AG10803 (cell line): ENCODE data around the gene GNAI2.

ENCODE experiments used
- DNase-seq: peaks from one replicate; pipeline ENCODE4 v3.0.0; 2010; ENCODE audit warnings: low read depth
- H3K4me3 ChIP-seq: 2 replicates; pipeline ENCODE4 v1.5.1; 2011; ENCODE audit warnings: mild to moderate bottlenecking, low read length, control low read depth
- CTCF ChIP-seq: conservative IDR thresholded peaks from 2 replicates; pipeline ENCODE4 v1.5.1; 2011; ENCODE audit warnings: mild to moderate bottlenecking, low read length, control low read depth, inconsistent platforms

The GNAI2 gene

DNA sequence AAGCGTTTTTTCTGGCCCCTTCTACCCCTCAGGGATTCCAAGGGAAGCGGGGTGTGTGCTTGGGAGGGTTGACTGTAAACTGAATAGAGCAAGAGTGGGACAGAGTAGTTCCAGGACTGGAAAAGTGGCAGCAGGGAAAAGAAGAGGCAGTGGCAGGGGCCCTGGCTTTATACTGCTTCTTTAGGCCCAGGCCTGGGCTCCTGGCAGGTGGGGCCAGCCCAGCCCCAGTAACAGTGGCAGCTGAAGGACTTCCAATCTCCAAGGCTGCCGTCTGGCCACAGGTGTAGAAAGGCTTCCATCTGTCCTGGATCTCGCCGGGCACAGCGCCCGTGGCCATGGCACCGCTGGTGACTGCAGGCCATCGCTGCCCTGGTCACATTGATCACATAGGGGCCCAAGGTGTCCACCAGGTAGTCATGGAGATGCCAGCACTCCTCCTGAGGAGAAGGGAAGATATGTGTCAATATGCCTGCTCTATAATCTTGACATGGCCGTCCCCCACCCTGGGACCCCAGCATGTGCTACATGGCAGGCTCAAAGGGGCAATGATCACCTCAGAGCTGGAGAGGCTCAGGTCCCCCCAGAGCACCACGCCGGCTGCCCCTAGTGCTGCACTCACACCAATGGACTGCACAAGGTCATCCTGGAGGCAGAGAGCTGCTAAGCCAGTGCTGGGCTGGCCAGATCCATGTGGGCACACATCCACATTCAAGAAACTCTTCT is 57.2 kb downstream of the GNAI2 start:
- no peak for DNase-seq
- no peak for TF ChIP-seq CTCF
- H3K4me3 ChIP-seq = no peak overlapping the region

GRCh38 chr3:50294089-50294488 is 58.1 kb downstream of the GNAI2 start:
- H3K4me3 ChIP-seq = no peak overlapping the region

GRCh38 chr3:50294492-50295403 is 58.7 kb downstream of the GNAI2 start:
- DNase-seq = no peak
- no peak for TF ChIP-seq CTCF
- H3K4me3 ChIP-seq = no peak overlapping the region

More at GRCh38 chr3:50294089-50294488, 58.1 kb downstream of the GNAI2 start:
- TF ChIP-seq CTCF = no peak
- DNase-seq = no peak

GRCh38 chr3:50295553-50296431 is 59.8 kb downstream of the GNAI2 start:
- no peak for DNase-seq
- H3K4me3 ChIP-seq = no peak overlapping the region
- TF ChIP-seq CTCF = no peak

- TF ChIP-seq CTCF = no peak
- no peak for DNase-seq
These were observed 60.8 kb downstream of the GNAI2 start for GRCh38 chr3:50296721-50297383.

GRCh38 chr3:50297384-50297775 is 61.4 kb downstream of the GNAI2 start:
- no peak overlapping the region for H3K4me3 ChIP-seq
- no peak for DNase-seq
- no peak for TF ChIP-seq CTCF

More at GRCh38 chr3:50296721-50297383, 60.8 kb downstream of the GNAI2 start:
- no peak overlapping the region for H3K4me3 ChIP-seq
